Skin epidermis (tissue), 12 donors: Measurements from ENCODE around the gene PPFIA3.
"Not testable (repeated sequence)": the region's sequence is repeated elsewhere in the genome, so short reads cannot be mapped to it uniquely, and the experiment has no call there.

Source experiments
- H3K27ac ChIP-seq, 21 experiments: fragments of 200-600 bp; sonication (generic) in 11 of 21; one replicate each; pipeline ENCODE4 v1.5.0; 2020; ENCODE audit warnings: mild to moderate bottlenecking in 3 of 21, inconsistent platforms in 2 of 21, moderate library complexity in 2 of 21
- H3K4me3 ChIP-seq, 7 experiments: fragments of 200-600 bp; sonication (generic) in 2 of 7; one replicate each; pipeline ENCODE4 v1.5.0; 2020; ENCODE audit warnings: inconsistent platforms in 2 of 7, mild to moderate bottlenecking in 2 of 7, moderate library complexity in 1 of 7

Gene PPFIA3

DNA sequence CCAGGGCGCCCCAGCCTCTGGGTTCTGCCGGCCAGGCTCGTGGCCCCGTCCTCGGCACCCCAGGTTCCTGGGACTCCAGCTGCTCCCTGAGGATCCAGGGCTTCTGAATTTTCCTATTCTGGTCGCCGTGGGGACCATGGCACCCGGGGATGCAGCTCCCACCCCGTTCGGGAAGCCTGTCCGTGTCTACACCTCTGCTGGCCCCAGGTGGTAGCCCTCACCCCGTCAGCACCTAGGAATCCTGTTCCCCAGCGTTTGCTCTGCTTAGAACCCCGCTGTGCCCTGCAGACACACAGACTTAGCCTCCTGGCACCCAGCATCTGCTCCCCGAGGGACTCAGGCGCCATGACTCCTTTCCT lies 960 bp downstream of the PPFIA3 start:
- H3K27ac ChIP-seq = peak overlapping the region in 10 of 21 experiments; percentile 4 to 97 (median 90)
- peak overlapping the region; percentile 48 to 69 (median 57) for H3K4me3 ChIP-seq

DNA sequence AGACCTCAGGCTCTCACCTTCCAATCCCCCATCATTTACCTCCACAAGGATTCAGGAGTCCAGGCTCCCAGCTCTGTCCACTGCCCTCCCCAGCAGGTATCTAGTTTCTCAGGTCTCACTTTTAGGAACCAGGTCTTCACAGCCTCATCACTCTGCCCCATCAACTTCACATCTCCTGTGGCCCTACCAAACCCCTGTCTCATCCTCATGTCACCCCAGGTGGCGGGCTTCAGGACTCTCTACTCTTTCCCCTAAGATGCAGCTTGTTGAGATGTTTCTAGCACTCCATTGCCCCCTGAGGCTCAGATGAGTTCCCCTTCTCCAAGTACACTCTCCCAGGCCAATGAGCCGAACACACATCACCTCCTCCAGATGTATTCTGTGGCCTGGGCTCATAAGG lies 1.5 kb downstream of the PPFIA3 start:
- no peak overlapping the region for H3K4me3 ChIP-seq
- H3K27ac ChIP-seq = no peak overlapping the region

DNA sequence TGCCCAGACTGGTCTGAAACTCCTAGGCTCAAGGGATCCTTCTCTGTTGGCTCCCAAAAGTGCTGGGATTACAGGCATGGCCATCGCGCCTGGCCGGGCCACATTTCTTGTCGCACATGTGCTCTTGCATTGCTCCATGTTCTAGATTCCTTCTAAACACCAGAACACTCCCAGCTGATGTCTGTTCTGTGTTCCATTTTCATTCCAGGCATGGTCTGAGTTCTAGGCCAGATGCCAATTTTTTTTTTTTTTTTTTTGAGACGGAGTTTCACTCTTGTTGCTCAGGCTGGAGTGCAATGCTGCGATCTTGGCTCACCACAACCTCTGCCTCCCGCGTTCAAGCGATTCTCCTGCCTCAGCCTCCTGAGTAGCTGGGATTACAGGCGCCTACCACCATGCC lies 2.5 kb downstream of the PPFIA3 start:
- H3K27ac ChIP-seq, H3K4me3 ChIP-seq: not testable (repeated sequence)

DNA sequence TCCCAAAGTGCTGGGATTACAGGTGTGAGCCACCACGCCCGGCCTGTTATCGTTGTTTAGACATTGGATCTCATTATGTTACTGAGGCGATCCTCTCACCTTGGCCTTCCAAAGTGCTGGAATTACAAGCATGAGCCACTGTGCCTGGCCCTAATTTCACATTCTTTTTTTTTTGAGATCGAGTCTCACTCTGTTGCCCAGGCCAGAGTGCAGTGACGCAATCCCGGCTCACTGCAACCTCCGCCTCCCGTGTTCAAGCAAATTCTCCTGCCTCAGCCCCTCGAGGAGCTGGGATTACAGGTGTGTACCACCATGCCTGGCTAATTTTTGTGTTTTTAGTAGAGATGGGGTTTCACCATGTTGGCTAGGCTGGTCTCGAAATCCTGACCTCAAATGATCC lies 3.9 kb downstream of the PPFIA3 start:
- H3K27ac ChIP-seq, H3K4me3 ChIP-seq: not testable (repeated sequence)

DNA sequence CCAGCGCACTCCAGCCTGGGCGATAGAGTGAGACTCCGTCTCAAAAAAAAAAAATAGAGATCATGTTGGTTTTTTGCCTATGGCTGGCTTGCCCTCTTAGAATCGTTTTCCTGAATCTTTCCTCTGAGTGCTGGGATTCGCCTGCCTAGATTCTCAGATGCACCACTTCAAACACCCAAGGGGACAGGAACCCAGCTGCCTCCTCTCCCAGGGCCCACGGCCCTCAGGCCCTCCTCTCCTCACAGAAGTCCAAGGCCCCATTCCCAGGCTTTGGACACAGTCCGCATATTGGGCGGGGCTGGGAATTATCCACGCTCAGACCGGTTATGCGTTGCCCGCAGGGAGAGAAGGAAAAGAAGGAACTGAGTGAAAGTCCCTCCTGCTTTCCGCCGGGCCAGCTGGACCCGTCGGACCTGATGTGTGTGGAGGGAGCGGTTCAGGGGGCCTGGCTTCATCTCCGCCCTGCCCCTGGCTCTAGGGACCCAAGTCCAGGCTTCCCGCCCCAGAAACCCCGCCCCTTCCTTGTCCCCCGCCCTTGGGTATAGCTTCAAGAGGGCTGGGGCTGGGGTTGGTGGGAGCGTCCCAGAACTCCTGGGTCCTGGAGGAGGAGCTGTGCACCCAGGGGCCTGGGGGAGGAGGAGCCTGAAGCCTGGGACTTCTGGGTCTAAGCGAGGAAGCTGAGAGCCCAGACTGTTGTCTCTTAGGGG lies 5.8 kb downstream of the PPFIA3 start:
- peak overlapping the region in 13 of 21 experiments; percentile 4 to 83 (median 56) for H3K27ac ChIP-seq
- peak overlapping the region in 1 of 7 experiments; percentile 3 for H3K4me3 ChIP-seq

DNA sequence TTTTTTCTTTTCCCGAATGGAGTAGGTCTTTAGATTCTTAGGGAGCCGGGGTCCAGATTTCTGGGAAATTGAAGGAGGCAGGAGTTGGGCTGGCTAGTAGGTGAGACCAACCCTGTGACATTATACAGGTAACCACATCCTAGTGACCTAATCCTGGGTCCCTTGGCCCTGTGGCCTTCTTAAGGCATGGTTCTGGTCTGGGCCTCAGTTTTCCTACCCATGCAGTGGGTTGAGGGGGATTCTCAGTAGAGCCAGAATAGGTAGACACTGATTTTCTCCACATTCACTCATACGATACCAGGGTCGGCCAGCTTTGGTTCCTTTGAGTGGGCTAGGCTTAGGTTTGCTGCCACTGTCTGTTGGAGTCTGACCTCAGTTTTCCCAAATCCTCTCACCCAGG lies 7.2 kb downstream of the PPFIA3 start:
- Histone ChIP-seq H3K4me3 (no peak overlapping the region), H3K27ac (no peak overlapping the region)

DNA sequence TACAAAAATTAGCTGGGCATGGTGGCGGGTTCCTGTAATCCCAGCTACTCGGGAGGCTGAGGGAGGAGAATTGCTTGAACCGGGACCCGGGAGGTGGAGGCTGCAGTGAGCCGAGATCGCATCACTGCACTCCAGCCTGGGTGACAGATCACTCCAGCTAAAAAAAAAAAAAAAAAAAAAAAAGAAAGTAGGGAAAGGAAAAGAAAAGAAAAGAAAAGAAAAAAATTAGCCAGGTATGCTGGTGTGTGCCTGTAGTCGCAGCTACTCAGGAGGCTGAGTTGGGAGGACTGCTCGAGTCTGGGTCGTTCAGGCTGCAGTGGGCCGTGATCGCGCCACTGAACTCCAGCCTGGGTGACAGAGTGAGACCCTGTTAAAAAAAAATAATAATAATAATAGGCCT lies 7.9 kb downstream of the PPFIA3 start:
- H3K4me3 ChIP-seq = not testable (repeated sequence)
- H3K27ac ChIP-seq = peak overlapping the region in 2 of 21 experiments; percentile 29 to 46

DNA sequence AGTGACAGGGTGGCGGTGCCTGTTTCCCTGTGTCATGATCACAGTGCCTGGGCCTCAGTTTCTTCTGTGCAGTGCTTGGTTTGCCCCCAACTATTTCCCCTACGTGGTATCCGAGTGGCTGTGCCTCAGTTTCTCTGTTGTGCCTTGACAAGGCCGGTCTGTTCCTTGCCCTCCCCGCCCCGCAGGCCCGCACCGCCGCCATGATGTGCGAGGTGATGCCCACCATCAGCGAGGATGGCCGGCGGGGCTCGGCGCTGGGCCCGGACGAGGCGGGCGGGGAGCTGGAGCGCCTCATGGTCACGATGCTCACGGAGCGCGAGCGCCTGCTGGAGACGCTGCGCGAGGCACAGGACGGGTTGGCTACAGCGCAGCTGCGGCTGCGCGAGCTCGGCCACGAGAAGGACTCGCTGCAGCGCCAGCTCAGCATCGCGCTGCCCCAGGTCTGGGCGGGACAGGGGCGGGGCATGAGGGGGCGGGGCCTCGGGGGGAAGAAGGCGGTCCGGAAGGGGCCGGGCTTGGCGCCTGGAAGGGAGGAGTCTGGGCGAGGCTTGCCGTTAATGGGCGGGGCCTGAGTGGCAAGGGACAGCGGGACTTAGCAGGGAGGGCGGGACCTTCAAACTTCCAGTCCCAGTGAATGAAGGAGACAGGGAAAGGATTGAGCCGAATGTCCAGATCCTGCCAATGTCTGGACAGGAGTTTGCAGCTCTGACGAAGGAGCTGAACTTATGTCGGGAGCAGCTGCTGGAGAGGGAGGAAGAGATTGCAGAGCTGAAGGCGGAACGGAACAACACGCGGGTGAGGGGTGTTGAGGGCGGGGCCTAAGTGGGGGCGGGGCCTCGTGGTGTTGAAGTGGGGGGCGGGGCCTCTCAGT lies 8.6 kb downstream of the PPFIA3 start:
- Histone ChIP-seq H3K27ac (peak overlapping the region in 7 of 21 experiments; percentile 4 to 64 (median 44)), H3K4me3 (peak overlapping the region in 5 of 7 experiments; percentile 14 to 32 (median 16))

DNA sequence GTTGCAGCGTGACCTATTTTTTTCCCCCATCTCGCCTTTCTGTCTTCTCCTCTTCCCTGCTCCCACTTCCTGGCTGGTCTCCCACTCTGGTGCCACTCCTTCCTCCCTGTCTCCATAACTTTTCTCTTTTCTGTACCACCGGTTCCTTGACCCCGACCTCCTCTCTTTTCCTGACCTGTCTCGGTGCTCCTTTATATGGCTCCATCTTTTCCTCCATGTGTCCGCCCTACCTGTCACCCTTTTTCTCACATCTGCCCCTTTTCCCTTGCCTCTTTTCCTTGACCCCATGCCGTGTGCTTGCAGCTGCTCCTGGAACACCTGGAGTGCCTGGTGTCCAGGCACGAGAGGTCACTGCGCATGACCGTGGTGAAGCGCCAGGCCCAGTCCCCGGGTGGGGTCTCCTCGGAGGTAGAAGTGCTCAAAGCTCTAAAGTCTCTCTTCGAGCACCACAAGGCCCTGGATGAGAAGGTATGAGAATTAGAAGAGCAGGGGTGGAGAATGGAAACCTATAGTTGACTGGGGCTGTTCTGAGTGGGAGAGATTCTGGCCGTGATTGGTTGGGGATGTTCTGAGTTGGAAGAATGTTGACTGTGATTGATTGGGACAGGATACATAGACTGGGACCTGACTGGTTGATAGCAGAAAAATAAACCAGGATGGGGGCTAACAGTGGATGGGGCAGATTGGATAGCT lies 9.3 kb downstream of the PPFIA3 start:
- peak overlapping the region in 4 of 7 experiments; percentile 10 to 26 (median 15) for H3K4me3 ChIP-seq
- H3K27ac ChIP-seq = peak overlapping the region in 1 of 21 experiments; percentile 4

DNA sequence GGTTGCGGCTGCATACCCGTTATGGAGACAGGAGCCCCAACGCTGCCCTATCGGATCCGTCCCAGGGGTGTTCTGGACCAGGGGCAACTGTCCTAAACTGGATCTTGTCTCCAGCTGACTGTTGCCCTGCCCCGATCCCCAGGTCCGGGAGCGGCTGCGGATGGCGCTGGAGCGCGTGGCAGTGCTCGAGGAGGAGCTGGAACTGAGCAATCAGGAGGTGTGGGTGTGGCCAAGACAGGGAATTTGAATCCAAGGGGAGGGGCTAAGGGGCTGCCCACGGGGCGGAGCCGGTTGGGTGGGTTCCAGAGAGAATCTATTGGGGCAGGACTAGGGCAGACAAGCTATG lies 9.9 kb downstream of the PPFIA3 start:
- H3K27ac ChIP-seq = no peak overlapping the region

DNA sequence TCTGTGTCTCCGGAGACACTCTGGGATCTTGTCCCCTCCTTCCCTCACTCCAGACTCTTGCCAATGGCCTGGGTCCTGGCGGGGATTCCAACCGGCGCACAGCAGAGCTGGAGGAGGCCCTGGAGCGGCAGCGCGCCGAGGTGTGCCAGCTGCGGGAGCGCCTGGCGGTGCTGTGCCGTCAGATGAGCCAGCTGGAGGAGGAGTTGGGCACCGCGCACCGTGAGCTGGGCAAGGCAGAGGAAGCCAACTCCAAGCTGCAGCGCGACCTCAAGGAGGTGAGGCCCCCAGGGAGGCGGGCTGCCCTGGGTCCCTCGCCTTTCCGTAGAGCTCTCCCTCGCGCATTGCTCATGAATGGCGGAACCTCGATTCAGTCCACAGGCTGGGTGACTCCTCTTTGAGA lies 11.0 kb downstream of the PPFIA3 start:
- H3K27ac ChIP-seq = no peak overlapping the region
- H3K4me3 ChIP-seq = no peak overlapping the region

More for the DNA sequence above, 9.9 kb downstream of the PPFIA3 start:
- H3K4me3 ChIP-seq = no peak overlapping the region

DNA sequence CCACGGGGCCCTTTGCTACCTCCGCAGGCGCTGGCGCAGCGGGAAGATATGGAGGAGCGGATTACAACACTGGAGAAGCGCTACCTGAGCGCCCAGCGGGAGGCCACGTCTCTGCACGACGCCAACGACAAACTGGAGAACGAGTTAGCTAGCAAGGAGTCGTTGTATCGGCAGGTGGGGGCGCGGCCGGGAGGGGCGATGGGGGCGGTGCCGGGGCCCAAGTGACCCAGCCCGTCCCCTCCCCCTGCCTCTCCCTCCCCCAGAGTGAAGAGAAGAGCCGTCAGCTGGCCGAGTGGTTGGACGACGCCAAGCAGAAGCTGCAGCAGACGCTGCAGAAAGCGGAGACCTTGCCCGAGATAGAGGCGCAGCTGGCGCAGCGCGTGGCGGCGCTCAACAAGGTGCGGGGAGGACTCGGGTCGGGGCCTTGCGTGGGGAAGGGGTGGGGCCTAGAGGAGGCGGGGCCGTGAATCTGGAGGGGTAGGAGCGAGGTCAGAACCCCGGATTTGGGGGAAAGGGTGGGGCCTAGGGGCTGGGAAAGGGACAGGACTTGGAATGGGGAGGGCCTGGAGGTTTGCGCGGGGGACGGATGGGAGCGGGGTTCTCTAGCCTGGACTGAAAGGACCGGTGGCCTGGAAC lies 13.7 kb downstream of the PPFIA3 start:
- Histone ChIP-seq H3K27ac (peak overlapping the region in 2 of 21 experiments; percentile 15 to 50), H3K4me3 (peak overlapping the region in 1 of 7 experiments; percentile 5)

DNA sequence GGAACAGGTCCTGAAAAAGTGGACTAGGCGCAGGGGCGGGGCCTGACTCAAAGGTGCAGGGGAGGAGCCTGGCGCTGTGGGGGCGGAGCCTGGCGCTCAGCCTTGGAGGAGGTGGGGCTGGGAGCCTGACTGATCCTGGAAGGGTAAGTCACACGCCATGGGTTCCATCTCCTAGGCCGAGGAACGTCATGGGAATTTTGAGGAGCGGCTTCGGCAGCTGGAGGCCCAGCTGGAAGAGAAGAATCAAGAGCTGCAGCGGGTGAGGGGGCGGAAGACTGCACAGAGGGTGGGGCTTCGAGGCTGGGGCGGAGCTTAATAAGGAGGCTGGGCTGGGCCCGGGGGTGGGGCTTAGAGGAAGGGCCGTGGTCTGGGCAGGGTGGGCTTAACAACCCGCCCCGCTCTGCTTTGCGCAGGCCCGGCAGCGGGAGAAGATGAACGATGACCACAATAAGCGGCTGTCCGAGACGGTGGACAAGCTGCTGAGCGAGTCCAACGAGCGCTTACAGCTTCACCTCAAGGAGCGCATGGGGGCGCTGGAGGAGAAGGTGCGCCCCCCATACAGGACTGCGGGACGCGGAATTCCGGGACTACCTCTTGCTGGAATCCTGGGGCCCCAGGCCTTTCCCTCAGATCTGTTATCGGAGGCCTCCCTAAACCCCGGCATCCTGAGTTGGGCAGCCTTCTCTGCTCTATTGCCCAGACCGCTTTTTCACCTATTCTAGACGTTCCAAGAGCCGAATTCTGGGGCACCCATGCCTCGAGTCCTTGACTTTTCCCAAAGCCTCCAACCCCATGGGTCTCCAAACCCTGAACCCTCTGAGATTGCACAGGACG lies 14.5 kb downstream of the PPFIA3 start:
- H3K4me3 ChIP-seq = peak overlapping the region in 1 of 7 experiments; percentile 5
- peak overlapping the region in 2 of 21 experiments; percentile 15 to 50 for H3K27ac ChIP-seq

DNA sequence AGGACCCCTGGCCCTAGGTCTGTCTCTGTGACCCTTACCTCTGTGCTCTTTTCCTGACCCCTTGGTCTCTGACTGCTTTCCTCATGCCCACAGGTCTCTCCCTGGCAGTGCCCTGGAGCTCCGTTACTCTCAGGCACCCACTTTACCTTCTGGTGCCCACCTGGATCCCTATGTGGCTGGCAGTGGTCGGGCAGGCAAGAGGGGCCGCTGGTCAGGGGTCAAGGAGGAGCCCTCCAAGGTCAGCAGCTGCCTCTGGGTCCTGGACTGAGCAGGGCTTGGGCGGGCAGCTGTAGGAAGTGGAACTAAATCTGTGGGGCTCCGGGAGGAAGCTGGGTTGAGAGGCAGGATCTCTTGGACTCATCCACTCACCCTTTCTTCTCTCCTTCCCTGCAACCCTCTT lies 16.3 kb downstream of the PPFIA3 start:
- no peak overlapping the region for H3K27ac ChIP-seq
- H3K4me3 ChIP-seq = no peak overlapping the region

DNA sequence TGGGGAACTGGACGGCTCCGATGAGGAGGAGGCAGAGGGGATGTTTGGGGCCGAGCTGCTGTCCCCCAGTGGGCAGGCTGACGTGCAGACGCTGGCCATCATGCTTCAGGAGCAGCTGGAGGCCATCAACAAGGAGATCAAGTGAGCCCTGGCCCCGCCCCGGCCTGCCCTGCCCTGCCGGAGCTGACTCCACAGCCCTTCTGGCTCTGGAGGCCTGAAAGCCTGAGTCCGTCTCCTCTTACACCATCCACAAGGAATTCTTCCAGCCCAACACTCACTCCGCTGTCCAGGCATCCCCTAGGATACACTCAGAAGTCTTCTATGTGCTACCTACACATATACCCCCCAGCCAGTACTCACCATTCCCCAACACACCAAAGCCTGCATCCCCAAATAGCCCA lies 17.4 kb downstream of the PPFIA3 start:
- peak overlapping the region in 1 of 21 experiments; percentile 30 for H3K27ac ChIP-seq
- no peak overlapping the region for H3K4me3 ChIP-seq

DNA sequence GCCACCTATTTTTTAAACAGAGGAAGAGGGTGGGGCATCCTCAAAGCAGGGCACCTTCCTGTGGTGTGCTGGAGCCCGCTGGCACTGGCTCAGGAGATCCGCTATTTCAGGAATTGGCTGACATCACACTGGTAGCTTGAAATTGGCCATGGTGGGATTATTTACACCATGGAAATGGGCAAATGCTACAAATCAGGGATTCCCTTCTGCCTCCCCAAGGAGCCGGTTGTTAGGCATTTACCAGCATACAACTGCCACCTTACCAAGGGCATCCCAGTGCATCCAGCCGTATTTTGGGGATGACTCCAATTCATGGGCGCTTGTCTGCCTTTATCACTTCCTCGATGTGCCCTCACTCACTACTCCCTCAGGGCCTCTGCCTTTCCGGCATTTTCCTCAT lies 21.6 kb downstream of the PPFIA3 start:
- H3K27ac ChIP-seq = no peak overlapping the region

DNA sequence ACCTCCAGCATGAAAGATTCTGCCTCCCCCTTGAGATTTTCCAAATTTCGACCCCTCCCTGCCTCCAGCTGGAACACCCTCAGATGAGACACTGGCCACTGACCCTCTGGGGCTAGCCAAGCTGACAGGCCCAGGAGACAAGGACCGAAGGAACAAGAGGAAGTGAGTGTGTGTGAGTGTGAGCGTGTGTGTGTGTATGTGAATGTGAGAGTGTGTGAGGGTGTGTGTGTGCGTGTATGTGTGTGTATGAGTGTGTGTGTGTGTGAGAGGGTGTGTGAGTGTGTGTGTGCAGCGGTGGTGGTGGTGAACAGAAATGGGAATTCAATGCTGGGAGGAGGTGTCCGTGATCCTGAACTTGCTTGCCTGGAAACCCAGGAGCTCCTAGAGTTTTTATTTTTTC lies 22.0 kb downstream of the PPFIA3 start:
- H3K4me3 ChIP-seq = no peak overlapping the region
- no peak overlapping the region for H3K27ac ChIP-seq

More for the DNA sequence above, 21.6 kb downstream of the PPFIA3 start:
- H3K4me3 ChIP-seq = no peak overlapping the region

DNA sequence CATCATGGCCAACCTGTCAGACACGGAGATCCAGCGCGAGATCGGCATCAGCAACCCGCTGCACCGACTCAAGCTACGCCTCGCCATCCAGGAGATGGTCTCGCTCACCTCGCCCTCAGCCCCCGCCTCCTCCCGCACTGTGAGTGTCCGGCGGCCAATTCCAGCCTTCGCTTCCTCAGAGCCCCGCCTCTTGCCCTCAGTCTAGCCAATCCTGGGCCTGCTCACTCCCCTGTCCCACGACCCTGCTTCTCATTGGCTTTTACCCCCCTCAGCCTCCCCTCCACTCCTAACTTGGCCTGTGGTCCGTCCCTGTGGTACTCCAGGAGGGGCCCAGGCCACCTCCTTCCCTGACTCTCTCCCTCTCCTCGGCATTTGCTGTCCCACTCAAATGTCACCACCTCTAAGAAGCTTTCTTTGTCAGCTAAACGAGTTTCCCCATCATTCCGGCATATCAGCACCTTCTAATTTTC lies 23.6 kb downstream of the PPFIA3 start:
- Histone ChIP-seq H3K4me3 (peak overlapping the region in 5 of 7 experiments; percentile 21 to 30 (median 27)), H3K27ac (no peak overlapping the region)
